GM18502 (cell line): ENCODE measurements around the gene RAB30.
"Not testable (repeated sequence)": the region's sequence is repeated elsewhere in the genome, so short reads cannot be mapped to it uniquely, and the experiment has no call there.

Experiments used
- ATAC-seq: cut with Tn5 transposase; IDR thresholded peaks from one replicate; pipeline ENCODE4 v1.9.1; 2021; ENCODE audit warnings: mild to moderate bottlenecking; ENCODE audit not compliant: unreplicated experiment, poor library complexity

Gene RAB30

GRCh38 chr11:83019888-83020579 lies 51.7 kb downstream of the RAB30 start:
- ATAC-seq = no peak

- ATAC-seq = no peak
These were observed 56.7 kb downstream of the RAB30 start for GRCh38 chr11:83014951-83015350.

- no peak for ATAC-seq
These were observed 59.3 kb downstream of the RAB30 start for GRCh38 chr11:83012168-83013067.

GRCh38 chr11:83011333-83012167 lies 60.1 kb downstream of the RAB30 start:
- ATAC-seq = no peak

GRCh38 chr11:83009999-83010398 lies 61.7 kb downstream of the RAB30 start:
- no peak for ATAC-seq

- not testable (repeated sequence) for ATAC-seq
These were observed 62.6 kb downstream of the RAB30 start for GRCh38 chr11:83009136-83009535.

GRCh38 chr11:83008581-83008923 lies 63.1 kb downstream of the RAB30 start:
- no peak for ATAC-seq

- ATAC-seq = peak; percentile 62
These were observed 63.7 kb downstream of the RAB30 start for GRCh38 chr11:83007909-83008580.

- no peak for ATAC-seq
These were observed 64.2 kb downstream of the RAB30 start for GRCh38 chr11:83007477-83007876.

- peak; percentile 79 for ATAC-seq
These were observed 64.8 kb downstream of the RAB30 start for GRCh38 chr11:83006877-83007330.

- no peak for ATAC-seq
These were observed 66.7 kb downstream of the RAB30 start for GRCh38 chr11:83004746-83005556.

GRCh38 chr11:83002522-83002921 lies 69.2 kb downstream of the RAB30 start:
- no peak for ATAC-seq

- no peak for ATAC-seq
These were observed 69.6 kb downstream of the RAB30 start for GRCh38 chr11:83002053-83002452.

- ATAC-seq = no peak
These were observed 71.3 kb downstream of the RAB30 start for GRCh38 chr11:83000381-83000780.

GRCh38 chr11:82999232-82999631 lies 72.5 kb downstream of the RAB30 start:
- no peak for ATAC-seq

- no peak for ATAC-seq
These were observed 73.0 kb downstream of the RAB30 start for GRCh38 chr11:82998697-82999096.

- peak; percentile 94 for ATAC-seq
These were observed 74.6 kb downstream of the RAB30 start for GRCh38 chr11:82996966-82997606.

- peak; percentile 42 for ATAC-seq
These were observed 75.8 kb downstream of the RAB30 start for GRCh38 chr11:82995754-82996398.
